Measurements from ENCODE around the gene ACOT4.

The ACOT4 gene

DNA sequence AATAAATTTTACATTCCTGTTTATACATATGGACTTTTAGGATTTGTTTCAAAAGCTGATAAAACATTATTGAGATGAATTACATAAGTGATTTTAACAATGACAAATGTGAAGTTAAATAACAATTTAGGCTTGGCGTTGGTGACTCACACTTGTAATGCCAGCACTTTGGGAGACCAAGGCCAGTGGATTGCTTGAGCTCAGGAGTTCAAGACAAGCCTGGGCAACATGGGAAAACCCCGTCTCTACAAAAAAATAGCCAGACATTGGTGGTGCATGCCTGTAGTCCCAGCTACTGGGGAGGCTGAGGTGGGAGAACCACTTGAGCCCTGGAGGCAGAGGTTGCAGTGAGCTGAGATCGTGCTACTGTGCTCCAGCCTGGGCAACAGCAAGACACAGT lies 15.3 kb upstream of the ACOT4 start:
- TF ChIP-seq CEBPB (IDR thresholded peaks at IDR 0.05) = no peak
- no peak for TF ChIP-seq EGR1 (IDR thresholded peaks at IDR 0.05)
- no peak for TF ChIP-seq EP300 (IDR thresholded peaks at IDR 0.05; ENCODE audit: borderline replicate concordance)
- TF ChIP-seq FOXM1 (IDR thresholded peaks at IDR 0.05; ENCODE audit: borderline replicate concordance, low read depth) = no peak
- no peak for TF ChIP-seq MAX (IDR thresholded peaks at IDR 0.05)
- TF ChIP-seq USF1 (IDR thresholded peaks at IDR 0.05) = no peak
- no peak for TF ChIP-seq ZBTB7A (IDR thresholded peaks at IDR 0.05; ENCODE audit: low read depth)
- no peak for TF ChIP-seq RAD21 (IDR thresholded peaks at IDR 0.05; ENCODE audit: low read depth)
- TF ChIP-seq YY1 (IDR thresholded peaks at IDR 0.05; ENCODE audit: low read depth) = no peak
- TF ChIP-seq TCF12 (IDR thresholded peaks at IDR 0.05; ENCODE audit: low read depth) = no peak
- no peak for TF ChIP-seq NFIC (IDR thresholded peaks at IDR 0.05)
- no peak for TF ChIP-seq TEAD4 (IDR thresholded peaks at IDR 0.05)
- no peak for TF ChIP-seq TAF1 (IDR thresholded peaks at IDR 0.05; ENCODE audit: low read depth)

DNA sequence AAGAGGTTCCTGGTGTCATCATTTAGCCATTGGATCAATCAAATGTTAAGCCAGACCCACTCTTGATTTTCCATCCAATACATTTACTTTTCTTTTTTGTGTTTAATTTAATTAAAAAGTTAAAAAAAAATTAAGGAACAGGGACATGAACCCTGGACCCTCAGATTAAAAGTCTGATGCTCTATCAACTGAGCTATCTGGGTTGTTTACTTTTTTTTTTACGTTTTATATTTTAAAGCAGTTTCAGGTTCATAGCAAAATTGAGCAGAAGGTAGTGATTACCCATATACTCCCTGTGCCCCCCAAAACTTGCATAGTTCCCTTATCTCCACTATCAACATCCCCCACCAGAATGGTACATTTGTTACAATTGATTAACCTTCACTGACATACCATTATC lies 3.0 kb upstream of the ACOT4 start:
- TF ChIP-seq CREB1 (IDR thresholded peaks at IDR 0.05; ENCODE audit: low read depth) = no peak
- TF ChIP-seq ZBTB7A (IDR thresholded peaks at IDR 0.05; ENCODE audit: low read depth) = no peak
- TF ChIP-seq TAF1 (IDR thresholded peaks at IDR 0.05; ENCODE audit: low read depth) = no peak
- TF ChIP-seq EGR1 (IDR thresholded peaks at IDR 0.05) = no peak
- TF ChIP-seq RAD21 (IDR thresholded peaks at IDR 0.05; ENCODE audit: low read depth) = no peak
- no peak for TF ChIP-seq REST (IDR thresholded peaks at IDR 0.05; ENCODE audit: low read depth)
- no peak for TF ChIP-seq MAX (IDR thresholded peaks at IDR 0.05)
- no peak for TF ChIP-seq USF1 (IDR thresholded peaks at IDR 0.05)
- no peak for TF ChIP-seq NFIC (IDR thresholded peaks at IDR 0.05)
- no peak for TF ChIP-seq FOXM1 (IDR thresholded peaks at IDR 0.05; ENCODE audit: borderline replicate concordance, low read depth)
- TF ChIP-seq TEAD4 (IDR thresholded peaks at IDR 0.05) = no peak
- TF ChIP-seq EP300 (IDR thresholded peaks at IDR 0.05; ENCODE audit: borderline replicate concordance) = no peak
- TF ChIP-seq YY1 (IDR thresholded peaks at IDR 0.05; ENCODE audit: low read depth) = no peak
- TF ChIP-seq CEBPB (IDR thresholded peaks at IDR 0.05) = no peak
- TF ChIP-seq TCF12 (IDR thresholded peaks at IDR 0.05; ENCODE audit: low read depth) = no peak

DNA sequence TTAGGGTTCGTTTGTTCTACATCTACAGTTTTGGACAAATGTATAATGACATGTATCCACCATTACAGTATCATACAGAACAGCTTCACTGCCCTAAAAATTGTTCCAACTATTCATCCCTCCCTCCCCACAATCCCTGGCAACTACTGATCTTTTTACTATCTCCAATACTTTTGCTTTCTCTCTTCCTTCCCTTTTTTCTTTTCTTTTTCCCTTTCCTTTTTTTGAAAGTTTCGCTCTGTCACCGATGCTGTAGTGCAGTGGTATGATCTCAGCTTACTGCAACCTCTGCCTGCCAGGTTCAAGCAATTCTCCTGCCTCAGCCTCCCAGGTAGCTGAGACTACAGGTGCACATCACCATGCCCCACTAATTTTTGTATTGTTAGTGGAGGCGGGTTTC lies 2.6 kb upstream of the ACOT4 start:
- no peak for TF ChIP-seq CREB1 (IDR thresholded peaks at IDR 0.05; ENCODE audit: low read depth)
- no peak for TF ChIP-seq USF1 (IDR thresholded peaks at IDR 0.05)
- TF ChIP-seq NFIC (IDR thresholded peaks at IDR 0.05) = no peak
- no peak for TF ChIP-seq ZBTB7A (IDR thresholded peaks at IDR 0.05; ENCODE audit: low read depth)
- no peak for TF ChIP-seq MAX (IDR thresholded peaks at IDR 0.05)
- no peak for TF ChIP-seq FOXM1 (IDR thresholded peaks at IDR 0.05; ENCODE audit: borderline replicate concordance, low read depth)
- no peak for TF ChIP-seq TAF1 (IDR thresholded peaks at IDR 0.05; ENCODE audit: low read depth)
- TF ChIP-seq EGR1 (IDR thresholded peaks at IDR 0.05) = no peak
- TF ChIP-seq CEBPB (IDR thresholded peaks at IDR 0.05) = no peak
- no peak for TF ChIP-seq TEAD4 (IDR thresholded peaks at IDR 0.05)
- no peak for TF ChIP-seq YY1 (IDR thresholded peaks at IDR 0.05; ENCODE audit: low read depth)
- TF ChIP-seq RAD21 (IDR thresholded peaks at IDR 0.05; ENCODE audit: low read depth) = no peak
- TF ChIP-seq TCF12 (IDR thresholded peaks at IDR 0.05; ENCODE audit: low read depth) = no peak
- no peak for TF ChIP-seq REST (IDR thresholded peaks at IDR 0.05; ENCODE audit: low read depth)
- no peak for TF ChIP-seq EP300 (IDR thresholded peaks at IDR 0.05; ENCODE audit: borderline replicate concordance)

- no peak for TF ChIP-seq TAF1 (IDR thresholded peaks at IDR 0.05; ENCODE audit: low read depth)
- no peak for TF ChIP-seq TEAD4 (IDR thresholded peaks at IDR 0.05)
- TF ChIP-seq USF1 (IDR thresholded peaks at IDR 0.05) = no peak
- no peak for TF ChIP-seq CREB1 (IDR thresholded peaks at IDR 0.05; ENCODE audit: low read depth)
- TF ChIP-seq ZBTB7A (IDR thresholded peaks at IDR 0.05; ENCODE audit: low read depth) = no peak
- no peak for TF ChIP-seq EP300 (IDR thresholded peaks at IDR 0.05; ENCODE audit: borderline replicate concordance)
- no peak for TF ChIP-seq FOXM1 (IDR thresholded peaks at IDR 0.05; ENCODE audit: borderline replicate concordance, low read depth)
- no peak for TF ChIP-seq REST (IDR thresholded peaks at IDR 0.05; ENCODE audit: low read depth)
- no peak for TF ChIP-seq RAD21 (IDR thresholded peaks at IDR 0.05; ENCODE audit: low read depth)
- TF ChIP-seq NFIC (IDR thresholded peaks at IDR 0.05) = no peak
- no peak for TF ChIP-seq CEBPB (IDR thresholded peaks at IDR 0.05)
- no peak for TF ChIP-seq EGR1 (IDR thresholded peaks at IDR 0.05)
- TF ChIP-seq TCF12 (IDR thresholded peaks at IDR 0.05; ENCODE audit: low read depth) = no peak
- TF ChIP-seq YY1 (IDR thresholded peaks at IDR 0.05; ENCODE audit: low read depth) = no peak
- TF ChIP-seq MAX (IDR thresholded peaks at IDR 0.05) = no peak
Observed at GRCh38 chr14:73594491-73594890, 2.8 kb downstream of the ACOT4 start.

Data from Ishikawa (cell line).